IMR-90 (cell line): Measurements from ENCODE around the gene GPR27. TPM values are rescaled to one million over a fixed set of nuclear protein-coding genes. Genes with fewer than 3 reads are reported as not detected.

Source experiments
- ATAC-seq: fragments of 200-7000 bp; cut with Tn5 transposase; 2 replicates; pipeline ENCODE4 v1.9.1; 2020; ENCODE audit warnings: low read depth, mild to moderate bottlenecking, moderate library complexity
- BruUV-seq: library from RNA; stranded (reverse); fragments of 400-500 nt; replicated peaks from 2 replicates; lab custom pipeline; 2021; lab: Mats Ljungman, UMichigan
- CTCF ChIA-PET: fragments of 300-600 bp; formaldehyde crosslinking; extraction: SDS; loops from one replicate; lab custom pipeline; 2021; ENCODE audit warnings: antibody characterized with exemption; lab: Yijun Ruan, JAX
- POLR2A ChIA-PET: fragments of 300-600 bp; sonication (Branson Sonifier 250); formaldehyde crosslinking; loops from one replicate; lab custom pipeline; 2022; ENCODE audit warnings: antibody characterized with exemption; ENCODE audit not compliant: unreplicated experiment; lab: Charles Lee
- DNase-seq: peaks from one replicate; pipeline ENCODE4 v3.0.0; 2013
- H2AFZ ChIP-seq: replicated peaks from 2 replicates; pipeline ENCODE3; 2013; ENCODE audit warnings: low read length, mild to moderate bottlenecking; ENCODE audit not compliant: poor library complexity
- H2AK5ac ChIP-seq: 2 replicates; pipeline ENCODE4 v1.6.1; 2013; ENCODE audit warnings: low read depth, low read length, inconsistent platforms
- H2AK9ac ChIP-seq: replicated peaks from 2 replicates; pipeline ENCODE3; 2013; ENCODE audit warnings: mild to moderate bottlenecking, low read depth, low read length, moderate library complexity; ENCODE audit not compliant: poor library complexity
- H2BK120ac ChIP-seq: 2 replicates; pipeline ENCODE4 v1.6.1; 2013; ENCODE audit warnings: low read depth, low read length, inconsistent platforms
- H2BK15ac ChIP-seq: 3 replicates; pipeline ENCODE4 v1.6.1; 2013; ENCODE audit warnings: low read depth, low read length, inconsistent platforms
- H2BK20ac ChIP-seq: 2 replicates; pipeline ENCODE4 v1.6.1; 2013; ENCODE audit warnings: low read depth, mild to moderate bottlenecking, inconsistent platforms, low read length, moderate library complexity
- H2BK5ac ChIP-seq: 2 replicates; pipeline ENCODE4 v1.6.1; 2013; ENCODE audit warnings: mild to moderate bottlenecking, low read depth, low read length, inconsistent platforms; ENCODE audit not compliant: poor library complexity, severe bottlenecking
- H3K14ac ChIP-seq: replicated peaks from 2 replicates; pipeline ENCODE4 v1.6.1; 2013; ENCODE audit warnings: low read depth, low read length, inconsistent platforms
- H3K18ac ChIP-seq: 2 replicates; pipeline ENCODE4 v1.6.1; 2013; ENCODE audit warnings: low read depth, low read length, control low read depth
- H3K23ac ChIP-seq: 2 replicates; pipeline ENCODE4 v1.6.1; 2013; ENCODE audit warnings: low read depth, low read length, inconsistent platforms
- H3K27ac ChIP-seq: 2 replicates; pipeline ENCODE4 v1.5.1; 2013; ENCODE audit warnings: mild to moderate bottlenecking, control low read depth, low read length; ENCODE audit not compliant: insufficient read depth
- H3K27me3 ChIP-seq: 2 replicates; pipeline ENCODE4 v1.6.1; 2013; ENCODE audit warnings: low read length; ENCODE audit not compliant: control insufficient read depth, insufficient read depth
- H3K36me3 ChIP-seq: 2 replicates; pipeline ENCODE4 v1.6.1; 2013; ENCODE audit warnings: low read length, mixed read lengths; ENCODE audit not compliant: control insufficient read depth, insufficient read depth
- H3K4ac ChIP-seq: 2 replicates; pipeline ENCODE4 v1.6.1; 2013; ENCODE audit warnings: low read depth, low read length, inconsistent platforms
- H3K4me1 ChIP-seq: 2 replicates; pipeline ENCODE4 v1.6.1; 2013; ENCODE audit warnings: low read length, mixed read lengths; ENCODE audit not compliant: control insufficient read depth, insufficient read depth
- H3K4me2 ChIP-seq: 2 replicates; pipeline ENCODE4 v1.6.1; 2013; ENCODE audit warnings: low read depth, mild to moderate bottlenecking, control low read depth, low read length, moderate library complexity
- H3K4me3 ChIP-seq: 2 replicates; pipeline ENCODE4 v1.5.1; 2013; ENCODE audit warnings: low read depth, mild to moderate bottlenecking, control low read depth, low read length, moderate library complexity; ENCODE audit not compliant: insufficient read depth
- H3K56ac ChIP-seq: 2 replicates; pipeline ENCODE4 v1.6.1; 2013; ENCODE audit warnings: low read length, inconsistent platforms; ENCODE audit not compliant: insufficient read depth; ENCODE audit errors: extremely low read depth
- H3K79me1 ChIP-seq, 2 experiments: 2 replicates each; pipeline ENCODE4 v1.6.1; 2013; ENCODE audit warnings: low read length in 2 of 2, inconsistent platforms in 1 of 2, low read depth in 1 of 2
- H3K9ac ChIP-seq: 2 replicates; pipeline ENCODE4 v1.6.1; 2013; ENCODE audit warnings: low read depth, low read length, control low read depth
- H3K9me1 ChIP-seq: 2 replicates; pipeline ENCODE4 v1.6.1; 2013; ENCODE audit warnings: low read length, inconsistent platforms; ENCODE audit not compliant: insufficient read depth
- H3K9me3 ChIP-seq: 2 replicates; pipeline ENCODE4 v1.6.1; 2013; ENCODE audit warnings: low read length; ENCODE audit not compliant: control insufficient read depth, insufficient read depth
- H4K20me1 ChIP-seq: 2 replicates; pipeline ENCODE4 v1.6.1; 2013; ENCODE audit warnings: low read length, inconsistent platforms; ENCODE audit not compliant: insufficient read depth
- H4K5ac ChIP-seq: 2 replicates; pipeline ENCODE4 v1.6.1; 2013; ENCODE audit warnings: mild to moderate bottlenecking, low read depth, low read length, control low read depth
- H4K8ac ChIP-seq, 2 experiments: 2 replicates each; pipeline ENCODE4 v1.6.1; 2013; ENCODE audit warnings: low read depth in 2 of 2, low read length in 2 of 2, control low read depth in 1 of 2, inconsistent platforms in 1 of 2
- H4K91ac ChIP-seq: 2 replicates; pipeline ENCODE4 v1.6.1; 2013; ENCODE audit warnings: low read depth, low read length, inconsistent platforms; ENCODE audit not compliant: insufficient read depth
- BHLHE40 ChIP-seq: fragments of 150-350 bp; IDR thresholded peaks from 2 replicates; pipeline ENCODE4 v1.6.1; 2016; ENCODE audit warnings: mild to moderate bottlenecking, low read depth, low read length
- CTCF ChIP-seq: conservative IDR thresholded peaks from 2 replicates; pipeline ENCODE4 v1.5.1; 2012; ENCODE audit warnings: mild to moderate bottlenecking, low read depth, low read length, improper control_type of control experiment
- NFE2L2 ChIP-seq: fragments of 150-350 bp; IDR thresholded peaks from 2 replicates; pipeline ENCODE4 v1.6.1; 2016; ENCODE audit warnings: low read depth, mild to moderate bottlenecking, low read length
- POLR2A ChIP-seq: IDR thresholded peaks from 2 replicates; pipeline ENCODE4 v1.6.1; 2012; ENCODE audit warnings: mild to moderate bottlenecking, low read depth, low read length
- RCOR1 ChIP-seq: IDR thresholded peaks from 2 replicates; pipeline ENCODE4 v1.6.1; 2012; ENCODE audit warnings: mild to moderate bottlenecking, low read length, improper control_type of control experiment; ENCODE audit not compliant: insufficient replicate concordance
- SMC3 ChIP-seq: fragments of 150-350 bp; IDR thresholded peaks from 2 replicates; pipeline ENCODE4 v1.6.1; 2016; ENCODE audit warnings: low read depth, mild to moderate bottlenecking, antibody characterized with exemption, low read length, moderate library complexity
- USF2 ChIP-seq: fragments of 150-350 bp; IDR thresholded peaks from 2 replicates; pipeline ENCODE4 v1.6.1; 2017; ENCODE audit warnings: mild to moderate bottlenecking, antibody characterized with exemption, low read length, low read depth
- WGBS, 2 experiments: methylation state at CpG; one replicate each; pipeline versions ENCODE4 v1.1.5 to v1.1.7; 2013; ENCODE audit warnings: missing lambda C conversion rate in 2 of 2; ENCODE audit not compliant: insufficient read length in 1 of 2; ENCODE audit errors: extremely low coverage in 2 of 2; 5-methylcytosine and 5-hydroxymethylcytosine counted together
- dilution Hi-C: fragments of 300-500 bp; cut with HindIII; formaldehyde crosslinking; loops from one replicate; pipeline ENCODE4 v1.14.3; 2018; ENCODE audit warnings: low sequenced_read_pairs; ENCODE audit not compliant: unreplicated experiment
- in situ Hi-C: fragments of 300-500 bp; cut with MboI; formaldehyde crosslinking; loops from 3 replicates; pipeline ENCODE4 v1.14.3; 2019; ENCODE audit warnings: low sequenced_read_pairs, inconsistent platforms, mixed read lengths
- intact Hi-C: fragments of 100-400 bp; cut with micrococcal nuclease; formaldehyde crosslinking; loops from 2 replicates; pipeline ENCODE4 v1.10.0; 2022
- polyA plus RNA-seq, 3 experiments: library from polyadenylated mRNA; depleted of rRNA; stranded (reverse); fragments of >200 nt; gene quantifications; 2 replicates each; pipeline ENCODE4 v1.2.3, GENCODE V29; 2012; ENCODE audit warnings: low replicate concordance in 1 of 3
- total RNA-seq: library from RNA; depleted of rRNA; stranded (reverse); fragments of >200 nt; gene quantifications from 2 replicates; pipeline ENCODE4 v1.2.3, GENCODE V29; 2012

GPR27 gene
- total and polyA plus RNA-seq, 2 of the 4 experiments (the other 2 are of a cell fraction): not detected

GRCh38 chr3:71734881-71735280, 18.8 kb upstream of the GPR27 start:
- CTCF ChIA-PET: no interaction called here
- Histone ChIP-seq H3K23ac (no peak overlapping the region), H3K27me3 (peaks cover 17% of the 10 kb centered on the region), H4K91ac (no peak overlapping the region), H3K27ac (no peak overlapping the region), H3K9me1 (no peaks in the 10 kb centered on the region; the same call in 1 of the 2 replicates), H3K4ac (no peak overlapping the region), H3K18ac (no peak overlapping the region), H2BK20ac (no peak overlapping the region), H2BK120ac (no peak overlapping the region), H3K14ac (no peak overlapping the region), H3K4me2 (no peak overlapping the region), H4K8ac (no peak overlapping the region), H3K4me3 (no peak overlapping the region), H2AK9ac (no peak overlapping the region), H3K9ac (no peak overlapping the region), H3K36me3 (no peaks in the 10 kb centered on the region), H2BK5ac (no peak overlapping the region), H2AFZ (no peak overlapping the region), H2BK15ac (no peak overlapping the region), H4K20me1 (no peaks in the 10 kb centered on the region), H3K79me1 (no peaks in the 10 kb centered on the region), H2AK5ac (no peak overlapping the region), H3K56ac (no peak overlapping the region), H4K5ac (no peak overlapping the region), H3K4me1 (no peaks in the 10 kb centered on the region), H3K9me3 (no peaks in the 10 kb centered on the region)
- no peak for DNase-seq
- POLR2A ChIA-PET: no interaction called here
- WGBS, 2 experiments: no CpG with 5 or more reads among the region's 1 CpG
- no TSS peak for BruUV-seq
- dilution Hi-C loops (no loop called here), in situ Hi-C loops (no loop called here), intact Hi-C loops (loop anchor here (5.0 to 10.0 kb wide), 2 partner anchors 130 to 1352 kb away; no protein-coding TSS in a partner anchor)
- TF ChIP-seq POLR2A (no peak), USF2 (no peak), NFE2L2 (no peak), CTCF (no peak), RCOR1 (no peak), SMC3 (no peak), BHLHE40 (no peak)
- ATAC-seq: no peak
